Tibial artery (tissue), 4 donors: Measurements from ENCODE around the gene CPEB3.

Experiments used
- DNase-seq, 2 donors: peaks; one replicate each; pipeline ENCODE4 v3.0.0-alpha.2; 2019
- H3K27ac ChIP-seq, 2 donors: fragments of 200-600 bp; sonication (generic) in 1 of 2; 1 replicate in 1 of 2; 2 replicates in 1 of 2; pipeline ENCODE4 v1.5.1; 2018 to 2019; ENCODE audit warnings: mild to moderate bottlenecking in 1 of 2
- H3K27me3 ChIP-seq, 2 donors: fragments of 200-600 bp; sonication (generic) in 1 of 2; one replicate each; pipeline versions ENCODE4 v1.5.1 to v1.6.0; 2016 to 2019
- H3K36me3 ChIP-seq, 3 donors: fragments of 200-600 bp; sonication (generic) in 2 of 3; one replicate each; pipeline ENCODE4 v1.5.1; 2016 to 2019; ENCODE audit warnings: mild to moderate bottlenecking in 2 of 3
- H3K4me1 ChIP-seq, 4 donors: fragments of 200-600 bp; sonication (generic) in 2 of 4; 1 replicate in 3 of 4; 2 replicates in 1 of 4; pipeline ENCODE4 v1.5.1; 2016 to 2019
- H3K4me3 ChIP-seq, 2 donors: fragments of 200-600 bp; sonication (generic) in 1 of 2; 1 replicate in 1 of 2; 2 replicates in 1 of 2; pipeline ENCODE4 v1.5.1; 2018 to 2019; ENCODE audit warnings: mild to moderate bottlenecking in 2 of 2
- H3K9me3 ChIP-seq, 3 donors: fragments of 200-600 bp; sonication (generic) in 1 of 3; one replicate each; pipeline ENCODE4 v1.5.1; 2016 to 2019
- intact Hi-C: fragments of 100-400 bp; cut with DNase I; formaldehyde crosslinking; loops from one replicate; pipeline ENCODE4 v1.15.0; 2023; ENCODE audit warnings: low total_unique reads
- TF ChIP-seq, protein P1 (sequence below), 2 experiments: fragments of 200-600 bp in 1 of 2; fragments of 450-650 bp in 1 of 2; IDR thresholded peaks; one replicate each; pipeline ENCODE4 v1.5.1; 2017 to 2019; ENCODE audit warnings: antibody characterized with exemption in 2 of 2, mild to moderate bottlenecking in 1 of 2, moderate library complexity in 1 of 2

The CPEB3 gene

DNA sequence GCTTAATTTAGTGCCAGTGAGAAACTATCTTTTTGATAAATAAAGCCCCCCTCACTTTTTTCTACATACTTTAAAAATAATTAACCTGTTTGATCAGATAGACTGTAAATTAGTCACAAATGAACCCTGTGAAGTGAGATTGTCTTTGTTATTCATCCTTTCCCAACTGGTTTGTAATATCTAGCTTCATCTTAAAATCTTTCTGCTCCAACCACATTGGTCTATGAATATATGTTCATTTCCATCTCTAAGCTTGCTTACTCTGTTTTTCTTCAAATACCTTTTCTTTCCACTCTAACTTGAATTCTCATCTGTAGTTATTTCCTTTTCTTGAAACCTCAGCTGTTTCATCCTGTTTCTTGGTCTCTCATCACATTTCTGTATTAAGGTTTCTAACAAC lies 12.2 kb upstream of the CPEB3 start:
- no peak overlapping the region for H3K27ac ChIP-seq
- peaks cover 0 to 12% (median 7%) of the 10 kb centered on the region in 3 donors for H3K36me3 ChIP-seq
- no peak overlapping the region for H3K4me3 ChIP-seq
- DNase-seq = no peak
- no peaks in the 10 kb centered on the region for H3K9me3 ChIP-seq
- H3K4me1 ChIP-seq = peaks cover 0 to 8% (median 3%) of the 10 kb centered on the region in 4 donors
- no peaks in the 10 kb centered on the region for H3K27me3 ChIP-seq
- intact Hi-C loops = no loop called here
- TF ChIP-seq, protein P1, sequence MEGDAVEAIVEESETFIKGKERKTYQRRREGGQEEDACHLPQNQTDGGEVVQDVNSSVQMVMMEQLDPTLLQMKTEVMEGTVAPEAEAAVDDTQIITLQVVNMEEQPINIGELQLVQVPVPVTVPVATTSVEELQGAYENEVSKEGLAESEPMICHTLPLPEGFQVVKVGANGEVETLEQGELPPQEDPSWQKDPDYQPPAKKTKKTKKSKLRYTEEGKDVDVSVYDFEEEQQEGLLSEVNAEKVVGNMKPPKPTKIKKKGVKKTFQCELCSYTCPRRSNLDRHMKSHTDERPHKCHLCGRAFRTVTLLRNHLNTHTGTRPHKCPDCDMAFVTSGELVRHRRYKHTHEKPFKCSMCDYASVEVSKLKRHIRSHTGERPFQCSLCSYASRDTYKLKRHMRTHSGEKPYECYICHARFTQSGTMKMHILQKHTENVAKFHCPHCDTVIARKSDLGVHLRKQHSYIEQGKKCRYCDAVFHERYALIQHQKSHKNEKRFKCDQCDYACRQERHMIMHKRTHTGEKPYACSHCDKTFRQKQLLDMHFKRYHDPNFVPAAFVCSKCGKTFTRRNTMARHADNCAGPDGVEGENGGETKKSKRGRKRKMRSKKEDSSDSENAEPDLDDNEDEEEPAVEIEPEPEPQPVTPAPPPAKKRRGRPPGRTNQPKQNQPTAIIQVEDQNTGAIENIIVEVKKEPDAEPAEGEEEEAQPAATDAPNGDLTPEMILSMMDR (IDR thresholded peaks at IDR 0.05) = no peak

DNA sequence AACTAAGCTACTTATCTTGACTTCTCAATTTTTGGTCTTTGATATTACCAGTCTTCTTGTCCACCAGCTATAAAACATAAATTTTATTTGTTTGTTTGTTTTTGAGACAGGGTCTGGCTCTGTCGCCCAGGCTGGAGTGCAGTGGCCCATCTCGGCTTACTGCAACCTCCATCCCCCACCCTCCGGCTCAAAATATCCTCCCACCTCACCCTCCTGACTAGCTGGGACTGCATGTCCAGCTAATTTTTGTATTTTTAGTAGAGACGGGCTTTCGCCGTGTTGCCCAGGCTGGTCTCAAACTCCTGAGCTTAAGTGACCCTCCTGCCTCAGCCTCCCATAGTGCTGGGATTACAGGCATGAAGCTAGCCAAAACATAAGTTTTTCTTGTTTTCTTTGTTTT lies 7.6 kb upstream of the CPEB3 start:
- Histone ChIP-seq H3K4me1 (peaks cover 0 to 12% (median 5%) of the 10 kb centered on the region in 4 donors), H3K36me3 (peaks cover 0 to 12% (median 7%) of the 10 kb centered on the region in 3 donors), H3K27ac (no peak overlapping the region)

DNA sequence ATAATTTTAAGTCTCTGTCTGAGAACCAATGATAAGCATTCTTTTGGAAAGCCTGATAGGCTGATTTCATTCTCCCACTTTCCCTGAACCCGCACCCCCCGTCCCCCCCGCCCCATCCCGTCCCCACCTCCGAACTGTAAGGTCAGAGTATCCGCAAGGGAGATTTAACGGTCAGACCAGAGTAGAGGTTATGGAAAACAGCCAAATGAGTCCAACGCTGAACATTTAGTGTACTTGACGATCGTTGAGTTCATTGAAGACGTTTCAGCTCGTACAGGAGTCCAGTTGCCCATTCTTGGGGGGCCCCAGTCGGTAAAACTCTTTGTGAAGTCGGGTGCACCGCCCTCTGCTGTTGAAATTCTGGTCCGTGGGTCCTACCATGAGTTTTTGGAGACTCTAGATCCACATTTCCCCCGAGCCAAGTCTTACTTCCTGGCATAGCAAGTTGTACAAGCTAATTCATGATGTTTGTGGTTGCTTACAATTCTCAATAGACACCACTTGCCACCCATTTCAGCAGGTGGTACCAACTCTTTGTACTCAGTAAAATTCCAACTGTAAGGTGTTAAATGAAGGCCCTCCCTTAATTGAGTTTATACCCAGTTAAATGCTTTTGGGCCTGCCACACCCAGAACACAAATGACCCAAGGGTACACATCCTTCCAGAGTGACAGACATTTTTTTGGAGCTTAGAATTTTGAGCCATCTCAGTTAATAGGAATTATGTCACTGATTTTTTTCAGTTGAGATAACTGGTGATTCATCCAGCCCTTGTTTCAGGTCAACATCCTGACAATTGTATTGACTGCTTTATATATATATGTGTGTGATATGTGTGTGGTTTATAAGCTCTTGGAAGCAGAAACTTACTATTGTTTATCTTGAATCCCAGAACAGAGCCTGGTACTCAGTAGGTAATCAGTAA lies 1.3 kb upstream of the CPEB3 start:
- Histone ChIP-seq H3K27ac (peak overlapping the region; percentile 93 to 98), H3K36me3 (no peaks in the 10 kb centered on the region), H3K4me1 (peaks cover 0 to 26% (median 8%) of the 10 kb centered on the region in 4 donors), H3K9me3 (no peaks in the 10 kb centered on the region), H3K4me3 (peak overlapping the region; percentile 68 to 100), H3K27me3 (no peaks in the 10 kb centered on the region)
- TF ChIP-seq, protein P1 (IDR thresholded peaks at IDR 0.05) = peak; percentile 33 to 39
- peak; percentile 54 to 72 for DNase-seq
- intact Hi-C loops = loop anchor here (5.0 to 10.0 kb wide), 2 partner anchors 57 to 205 kb away; no protein-coding TSS in a partner anchor

More for the DNA sequence above, 7.6 kb upstream of the CPEB3 start:
- TF ChIP-seq, protein P1 (IDR thresholded peaks at IDR 0.05) = no peak
- H3K4me3 ChIP-seq = no peak overlapping the region
- H3K9me3 ChIP-seq = no peaks in the 10 kb centered on the region
- DNase-seq = no peak
- H3K27me3 ChIP-seq = no peaks in the 10 kb centered on the region
- intact Hi-C loops = loop anchor here (10.0 kb wide), 1 partner anchor 64 kb away; no protein-coding TSS in a partner anchor

DNA sequence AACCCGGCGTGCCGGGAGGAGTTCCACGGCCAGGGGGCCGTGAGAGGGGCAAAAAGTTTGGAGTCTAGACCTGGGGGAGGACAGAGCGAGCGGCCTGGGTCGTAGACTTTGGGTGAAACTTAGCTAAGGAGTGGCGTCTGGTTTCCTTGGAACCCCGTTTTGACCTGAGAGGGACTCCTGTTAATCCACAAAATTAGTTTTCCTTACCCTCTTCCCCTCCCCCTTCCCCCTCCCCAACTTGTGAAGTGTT lies 663 bp upstream of the CPEB3 start:
- Histone ChIP-seq H3K27ac (peak overlapping the region; percentile 93 to 98), H3K9me3 (no peaks in the 10 kb centered on the region), H3K27me3 (no peaks in the 10 kb centered on the region), H3K4me1 (peaks cover 0 to 26% (median 8%) of the 10 kb centered on the region in 4 donors), H3K36me3 (no peaks in the 10 kb centered on the region), H3K4me3 (peak overlapping the region; percentile 68 to 100)
- no peak for DNase-seq
- TF ChIP-seq, protein P1 (IDR thresholded peaks at IDR 0.05) = no peak
- intact Hi-C loops = loop anchor here (5.0 to 10.0 kb wide), 2 partner anchors 57 to 204 kb away; no protein-coding TSS in a partner anchor

DNA sequence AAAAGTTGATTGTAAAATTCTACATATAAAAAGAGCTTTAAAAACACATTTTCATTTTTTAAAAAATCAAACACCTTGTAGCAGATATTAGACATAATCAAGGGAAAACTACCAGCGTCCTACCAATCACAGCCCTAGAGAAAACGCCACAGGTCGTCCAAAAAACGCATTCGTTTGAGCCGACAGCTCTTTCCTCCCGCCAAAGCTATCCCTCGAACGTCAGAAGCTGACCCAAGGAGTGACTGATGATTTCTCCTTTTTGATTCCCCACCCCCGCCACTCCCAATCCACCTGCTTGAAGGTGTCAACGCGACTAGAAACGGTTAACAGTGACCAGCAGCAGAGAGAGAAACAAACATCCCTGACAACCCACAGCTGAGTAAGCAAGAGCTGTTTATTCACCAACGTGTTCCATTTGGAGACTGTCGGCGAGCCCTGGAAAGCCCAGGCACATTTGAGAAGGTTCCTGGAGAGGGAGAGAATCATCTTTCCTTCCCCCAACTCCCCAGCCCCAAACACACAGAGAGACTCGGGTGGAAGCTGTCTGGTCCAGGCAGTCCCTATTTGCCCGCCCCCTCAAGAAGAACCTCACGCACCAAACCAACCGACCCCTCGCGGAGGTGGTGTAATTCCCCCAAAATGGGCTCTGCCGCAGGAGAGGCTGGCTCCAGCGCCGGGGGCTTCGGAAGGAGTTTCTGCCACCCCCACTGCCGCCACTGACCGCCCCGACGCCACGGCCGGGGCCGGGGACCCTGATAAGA lies 622 bp downstream of the CPEB3 start:
- no peaks in the 10 kb centered on the region for H3K9me3 ChIP-seq
- peak overlapping the region; percentile 93 to 98 for H3K27ac ChIP-seq
- H3K4me3 ChIP-seq = peak overlapping the region; percentile 68 to 100
- TF ChIP-seq, protein P1 (IDR thresholded peaks at IDR 0.05) = no peak
- peaks cover 0 to 26% (median 8%) of the 10 kb centered on the region in 4 donors for H3K4me1 ChIP-seq
- peak; percentile 46 to 67 for DNase-seq
- H3K27me3 ChIP-seq = no peaks in the 10 kb centered on the region
- intact Hi-C loops = loop anchor here (5.0 to 10.0 kb wide), 2 partner anchors 55 to 203 kb away; no protein-coding TSS in a partner anchor
- H3K36me3 ChIP-seq = no peaks in the 10 kb centered on the region
